NCI-H774 (cell line): Measurements from ENCODE around the gene SNX14.

Experiments used
- DNase-seq: peaks from one replicate; lab custom pipeline; 2025; lab: John Stamatoyannopoulos, UW

Gene SNX14

GRCh38 chr6:85464722-85465150, 128.9 kb downstream of the SNX14 start:
- DNase-seq, result no peak

- no peak for DNase-seq
Observed at GRCh38 chr6:85464260-85464644, 129.4 kb downstream of the SNX14 start.

- DNase-seq, result no peak
Observed at GRCh38 chr6:85463621-85464259, 129.9 kb downstream of the SNX14 start.

- DNase-seq, result no peak
Observed at GRCh38 chr6:85462673-85463072, 131.0 kb downstream of the SNX14 start.

- no peak for DNase-seq
Observed at GRCh38 chr6:85461798-85462170, 131.9 kb downstream of the SNX14 start.

GRCh38 chr6:85460921-85461797, 132.5 kb downstream of the SNX14 start:
- DNase-seq, result no peak

GRCh38 chr6:85460154-85460920, 133.3 kb downstream of the SNX14 start:
- no peak for DNase-seq

- DNase-seq, result no peak
Observed at GRCh38 chr6:85459224-85459901, 134.3 kb downstream of the SNX14 start.

- DNase-seq, result no peak
Observed at GRCh38 chr6:85458782-85459181, 134.9 kb downstream of the SNX14 start.

GRCh38 chr6:85458184-85458583, 135.5 kb downstream of the SNX14 start:
- no peak for DNase-seq

- DNase-seq, result no peak
Observed at GRCh38 chr6:85456782-85457181, 136.9 kb downstream of the SNX14 start.
